ENCODE measurements around the gene CCDC170. TPM values are rescaled to one million over a fixed set of nuclear protein-coding genes. Genes with fewer than 3 reads are reported as not detected.

CCDC170 gene
- total RNA-seq, 4 donors from 2014 or later, result 0.35 to 1.7 (median 1.5) TPM; not detected in 1

GRCh38 chr6:151658091-151658490 is 164.3 kb downstream of the CCDC170 start:
- no peaks in the 10 kb centered on the region for H3K27me3 ChIP-seq

GRCh38 chr6:151659212-151659611 is 165.4 kb downstream of the CCDC170 start:
- no peaks in the 10 kb centered on the region for H3K36me3 ChIP-seq
- H3K27me3 ChIP-seq, result no peaks in the 10 kb centered on the region
- H3K4me3 ChIP-seq, result no peak overlapping the region
- TF ChIP-seq POLR2A (IDR thresholded peaks at IDR 0.05) (no peak), CTCF (IDR thresholded peaks at IDR 0.05) (no peak)
- no peaks in the 10 kb centered on the region for H3K4me1 ChIP-seq
- H3K27ac ChIP-seq, result no peak overlapping the region
- no peaks in the 10 kb centered on the region for H3K9me3 ChIP-seq
- no peak for DNase-seq

More at GRCh38 chr6:151658091-151658490, 164.3 kb downstream of the CCDC170 start:
- H3K27ac ChIP-seq, result no peak overlapping the region
- DNase-seq, result no peak
- TF ChIP-seq POLR2A (IDR thresholded peaks at IDR 0.05), result no peak
- TF ChIP-seq CTCF (IDR thresholded peaks at IDR 0.05), result no peak
- H3K36me3 ChIP-seq, result no peaks in the 10 kb centered on the region
- H3K4me1 ChIP-seq, result no peaks in the 10 kb centered on the region
- H3K4me3 ChIP-seq, result no peak overlapping the region
- no peaks in the 10 kb centered on the region for H3K9me3 ChIP-seq

- Histone ChIP-seq H3K27me3 (no peaks in the 10 kb centered on the region), H3K4me3 (no peak overlapping the region), H3K4me1 (no peaks in the 10 kb centered on the region), H3K27ac (no peak overlapping the region), H3K9me3 (no peaks in the 10 kb centered on the region), H3K36me3 (no peaks in the 10 kb centered on the region)
- DNase-seq, result no peak
- TF ChIP-seq POLR2A (IDR thresholded peaks at IDR 0.05) (no peak), CTCF (IDR thresholded peaks at IDR 0.05) (no peak)
Measured at GRCh38 chr6:151661509-151661908, 167.7 kb downstream of the CCDC170 start.

DNA sequence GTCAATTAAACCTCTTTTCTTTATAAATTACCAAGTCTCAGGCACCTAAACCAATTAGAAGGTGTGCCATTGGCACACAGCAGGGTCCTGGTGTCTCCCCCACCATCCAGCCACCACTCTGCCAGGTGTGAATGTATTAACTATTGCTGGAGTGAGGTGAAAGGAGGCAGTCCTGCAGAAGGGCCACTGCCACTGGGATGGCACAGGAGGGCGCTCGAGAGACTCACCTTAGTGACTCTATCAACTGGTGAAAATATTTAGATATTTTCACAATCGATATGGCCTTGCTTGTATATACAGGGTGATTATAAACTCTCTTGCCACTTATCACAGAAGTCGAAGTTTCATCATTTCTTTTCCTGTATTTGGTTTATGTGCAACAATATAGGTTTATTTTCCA is 168.1 kb downstream of the CCDC170 start:
- H3K9me3 ChIP-seq, result no peaks in the 10 kb centered on the region
- no peaks in the 10 kb centered on the region for H3K36me3 ChIP-seq
- no peak overlapping the region for H3K4me3 ChIP-seq
- H3K27me3 ChIP-seq, result no peaks in the 10 kb centered on the region
- no peak for DNase-seq
- TF ChIP-seq POLR2A (IDR thresholded peaks at IDR 0.05), result no peak
- TF ChIP-seq CTCF (IDR thresholded peaks at IDR 0.05), result no peak
- no peaks in the 10 kb centered on the region for H3K4me1 ChIP-seq
- no peak overlapping the region for H3K27ac ChIP-seq

- H3K27me3 ChIP-seq, result no peaks in the 10 kb centered on the region
- no peak for TF ChIP-seq POLR2A (IDR thresholded peaks at IDR 0.05)
- TF ChIP-seq CTCF (IDR thresholded peaks at IDR 0.05), result no peak
- no peak overlapping the region for H3K27ac ChIP-seq
- H3K4me3 ChIP-seq, result no peak overlapping the region
- H3K4me1 ChIP-seq, result no peaks in the 10 kb centered on the region
- no peaks in the 10 kb centered on the region for H3K9me3 ChIP-seq
- DNase-seq, result no peak
- no peaks in the 10 kb centered on the region for H3K36me3 ChIP-seq
Measured at GRCh38 chr6:151663559-151663958, 169.7 kb downstream of the CCDC170 start.

- Histone ChIP-seq H3K9me3 (no peaks in the 10 kb centered on the region), H3K36me3 (no peaks in the 10 kb centered on the region), H3K4me1 (no peaks in the 10 kb centered on the region), H3K27me3 (no peaks in the 10 kb centered on the region), H3K27ac (no peak overlapping the region), H3K4me3 (no peak overlapping the region)
- no peak for TF ChIP-seq POLR2A (IDR thresholded peaks at IDR 0.05)
- TF ChIP-seq CTCF (IDR thresholded peaks at IDR 0.05), result no peak
- DNase-seq, result no peak
Measured at GRCh38 chr6:151664390-151664789, 170.6 kb downstream of the CCDC170 start.

Measured in Peyer's patch (tissue), 4 donors.